Stimulated activated CD8-positive, alpha-beta memory T cell treated with anti-CD3 and anti-CD28 coated beads, Interleukin-4, amount 100 ng/mL, for 1 hour (primary cell): Measurements from ENCODE around the gene NDUFAF4.

Experiments
- DNase-seq, 2 donors: peaks; one replicate each; pipeline ENCODE4 v3.0.0-alpha.2; 2020; ENCODE audit warnings: low read depth in 2 of 2, low spot score in 1 of 2

The NDUFAF4 gene

DNA sequence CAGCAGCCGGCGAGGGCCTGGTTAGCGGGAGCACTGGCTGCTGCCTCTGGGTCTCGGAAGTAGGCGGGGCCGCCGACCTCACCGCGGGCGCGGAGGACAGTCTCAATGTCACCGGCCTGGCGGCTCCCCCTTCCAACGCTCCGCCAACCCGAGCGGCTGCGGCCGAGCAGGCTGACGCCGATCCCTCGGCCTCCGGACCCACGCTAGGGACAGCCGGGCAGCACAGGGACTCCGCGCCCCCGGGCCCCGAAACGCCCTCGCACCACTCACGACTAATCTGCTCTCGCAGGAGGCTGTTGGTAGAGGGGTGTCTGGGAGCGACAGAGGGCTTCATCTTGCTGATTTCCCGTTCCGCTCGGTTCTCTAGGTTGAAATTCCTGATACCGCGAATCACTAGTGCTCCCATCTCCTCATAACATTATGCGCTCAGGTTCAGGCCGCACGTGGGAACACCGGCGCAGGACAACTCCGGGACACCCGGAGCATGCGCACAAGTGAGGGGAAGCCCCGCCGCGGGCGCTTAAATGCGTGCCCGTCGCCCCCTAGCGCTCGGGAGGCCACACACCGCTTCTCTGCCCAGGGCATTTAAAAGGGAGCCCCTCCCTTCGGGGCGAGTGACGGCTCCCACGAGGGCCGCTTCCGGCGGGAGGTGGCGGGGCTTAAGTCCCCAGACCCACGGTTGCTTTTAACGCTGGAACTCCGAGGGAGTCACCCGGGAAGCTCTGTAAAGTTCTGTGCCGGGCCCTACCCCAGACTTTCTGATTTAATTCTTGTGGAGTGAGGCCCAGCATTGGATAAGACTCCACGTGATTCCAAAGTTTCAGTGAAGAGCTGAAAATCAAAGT is at the start of gene NDUFAF4:
Gene NDUFAF4, minus strand, starts transcription at position 496 of the 845 bp plus-strand sequence. Its CDS starts 90 bp downstream, at position 406.
- DNase-seq, result peak; percentile 86 to 94

DNA sequence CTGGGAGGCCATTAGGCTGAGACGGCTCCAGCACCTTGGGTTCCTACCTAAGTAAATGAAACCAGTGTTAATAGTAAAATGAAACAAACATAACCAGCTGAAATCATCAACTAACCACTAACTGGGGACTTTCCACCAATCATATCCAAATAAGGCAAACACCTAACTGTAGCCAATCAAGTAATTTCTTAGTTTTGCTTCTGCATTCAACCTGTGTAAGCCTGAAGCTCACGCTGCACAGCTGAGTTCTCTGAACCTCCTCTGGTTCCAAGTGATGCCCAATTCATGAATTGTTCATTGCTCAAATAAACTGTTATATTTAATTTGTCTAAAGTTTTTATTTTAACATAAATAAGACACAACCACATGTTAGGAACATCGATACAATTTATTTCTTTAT is 49.4 kb upstream of the NDUFAF4 start:
- no peak for DNase-seq

DNA sequence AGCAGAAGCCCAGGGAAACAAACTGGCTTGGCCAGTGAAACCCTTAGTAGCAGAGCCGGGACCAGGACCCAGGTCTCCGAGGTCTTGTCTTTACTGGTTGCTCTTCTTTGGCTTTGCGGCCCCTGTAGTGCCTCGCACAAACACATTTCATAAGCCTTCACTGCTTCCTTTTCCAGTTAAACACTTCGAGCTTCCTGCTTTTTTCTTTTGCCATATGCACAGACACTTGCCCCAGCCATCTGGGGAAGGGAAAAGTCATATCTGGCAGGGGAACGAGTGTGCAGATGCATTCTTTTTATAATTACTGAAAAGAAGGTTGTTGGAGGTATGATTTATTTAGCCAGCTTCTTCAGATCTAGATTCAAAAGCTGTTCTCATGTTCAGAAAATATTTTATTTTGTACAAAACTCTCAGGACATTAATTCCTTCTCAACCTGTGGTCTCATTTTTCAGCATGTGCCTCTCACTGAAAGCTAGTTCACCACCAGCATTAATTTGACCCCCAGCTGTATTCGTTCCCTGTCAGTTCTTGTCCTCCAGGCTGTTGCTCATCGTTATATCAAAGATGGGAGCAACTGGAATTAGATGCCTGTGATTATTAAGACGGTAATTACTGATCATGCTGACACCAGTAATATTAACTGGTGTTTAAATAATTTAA is 46.0 kb upstream of the NDUFAF4 start:
- DNase-seq, result no peak

DNA sequence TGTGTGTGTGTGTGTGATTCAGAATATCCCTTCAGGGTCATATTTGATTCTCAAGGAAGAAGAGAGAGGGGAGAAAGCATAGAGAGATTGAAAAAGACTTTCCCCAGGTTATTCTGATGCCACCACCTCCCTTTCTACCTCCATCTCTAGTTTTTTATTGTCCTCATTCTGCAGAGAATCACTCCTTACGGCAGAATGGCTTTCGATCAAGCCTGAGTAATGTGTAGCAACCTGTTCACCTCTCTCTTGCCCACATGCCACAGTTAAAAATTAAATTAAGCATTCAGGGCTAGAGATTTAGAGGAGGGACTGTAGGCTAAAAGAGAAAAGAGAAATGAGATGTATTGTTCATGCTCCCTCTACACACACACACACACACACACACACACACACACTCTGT is 45.0 kb upstream of the NDUFAF4 start:
- no peak for DNase-seq

DNA sequence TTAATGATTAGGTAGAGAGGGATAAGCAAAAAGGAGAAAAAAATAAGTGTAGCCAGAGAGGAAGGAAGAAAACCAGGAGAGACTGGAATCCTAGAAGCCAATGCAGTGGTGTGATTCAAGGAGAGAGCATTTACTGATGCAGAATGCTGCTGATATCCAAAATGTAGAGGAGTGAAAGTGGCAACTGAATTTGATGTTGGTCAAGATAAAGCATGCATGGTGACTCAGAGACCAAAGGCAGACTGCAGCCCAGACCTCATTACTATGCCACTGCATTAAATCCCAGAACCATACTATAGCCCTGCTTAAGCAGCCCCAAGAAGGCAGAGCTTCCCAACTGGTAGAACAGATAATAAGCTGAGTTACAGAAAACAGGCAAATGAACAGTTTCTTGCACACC is 42.6 kb upstream of the NDUFAF4 start:
- no peak for DNase-seq

DNA sequence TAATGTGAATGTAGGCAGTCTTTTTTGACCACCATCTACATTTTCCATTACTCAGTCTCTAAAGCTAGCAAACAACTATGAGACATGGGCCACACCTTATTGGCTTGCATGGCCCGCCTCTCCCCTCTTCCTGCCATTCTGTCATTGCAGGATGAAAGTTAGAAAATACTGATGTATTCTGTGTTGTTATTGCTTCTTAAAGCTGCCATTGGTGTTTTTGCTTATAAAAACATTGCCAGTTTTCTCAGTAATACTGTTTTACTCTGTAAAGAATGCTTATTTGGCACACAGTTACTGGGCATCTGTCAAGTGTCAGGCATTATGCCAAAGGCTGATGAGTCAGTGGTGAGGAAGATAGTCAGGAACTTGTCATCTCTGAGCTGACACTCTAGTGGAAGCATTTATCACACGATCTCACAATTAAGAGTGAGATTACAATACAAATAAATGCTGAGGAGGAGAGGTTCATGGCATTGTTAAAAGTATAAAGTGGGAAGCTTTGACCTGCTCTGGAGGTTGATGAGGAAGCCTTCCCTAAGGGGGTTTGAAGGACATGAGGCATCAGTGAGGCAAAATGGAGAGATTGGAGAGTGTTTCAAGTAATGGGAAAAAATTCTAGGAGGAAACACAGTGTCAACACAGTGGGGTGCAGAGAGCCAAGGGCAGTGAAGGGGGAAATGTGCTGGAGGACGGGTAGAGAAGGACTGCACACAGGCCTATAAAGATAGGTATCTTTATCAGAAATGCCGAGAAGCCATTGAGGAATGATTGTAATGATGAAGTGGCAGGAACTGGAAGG is 41.5 kb upstream of the NDUFAF4 start:
- no peak for DNase-seq

DNA sequence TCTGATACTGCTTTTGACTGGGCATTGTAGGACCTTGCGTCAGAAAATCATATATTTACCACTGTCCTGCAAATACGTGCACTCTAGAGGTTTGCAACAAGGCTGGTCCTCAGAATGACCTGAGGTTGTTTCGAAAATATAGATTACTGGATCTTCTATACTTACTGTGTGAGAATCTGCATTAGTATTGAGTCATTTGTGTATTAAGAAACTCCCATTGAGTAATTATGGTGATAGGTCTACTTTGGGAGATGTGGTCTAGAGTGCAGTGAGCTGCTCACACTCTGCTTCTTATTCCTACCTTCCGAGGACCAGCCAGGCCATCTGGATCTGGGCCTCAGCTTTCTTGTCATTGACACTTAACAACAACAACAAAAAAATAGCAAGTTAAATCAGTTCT is 36.4 kb upstream of the NDUFAF4 start:
- no peak for DNase-seq

DNA sequence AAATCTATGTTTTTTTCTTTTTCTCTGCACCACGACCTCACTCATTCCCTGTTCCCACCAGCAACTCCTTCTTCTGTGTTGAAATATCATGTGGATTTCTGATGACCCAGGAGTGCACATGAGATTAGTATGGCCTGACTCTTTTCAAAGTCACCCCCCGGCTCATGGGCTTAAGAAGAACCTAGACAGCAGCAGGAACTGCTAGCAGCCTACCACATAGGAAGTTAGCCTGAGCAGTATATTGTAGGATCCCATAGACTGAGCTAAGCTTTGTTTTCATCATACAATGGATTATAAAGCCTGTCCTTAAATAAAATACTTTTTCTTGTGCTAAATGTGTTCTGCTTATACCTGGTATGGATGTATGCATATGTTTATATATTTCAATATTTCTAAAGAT is 33.5 kb upstream of the NDUFAF4 start:
- DNase-seq, result no peak

DNA sequence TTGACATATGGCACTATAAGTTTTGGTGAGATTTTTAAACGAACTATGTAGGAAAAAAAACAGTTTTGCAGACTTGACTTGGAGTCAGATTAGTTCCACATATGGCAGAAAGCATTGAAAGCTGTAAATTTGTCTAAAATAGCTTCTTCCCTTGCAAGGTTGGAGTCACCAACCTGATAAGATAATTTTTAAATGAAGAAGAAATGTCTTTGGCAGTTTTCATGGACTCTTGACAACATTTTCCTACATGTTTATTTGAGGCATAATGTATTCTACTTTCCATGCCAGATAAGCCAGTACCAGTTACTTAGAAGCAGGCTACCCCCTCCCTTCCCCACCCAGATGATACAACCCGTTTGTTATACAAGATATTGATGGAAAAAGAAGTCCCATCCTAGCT is 32.0 kb upstream of the NDUFAF4 start:
- no peak for DNase-seq

DNA sequence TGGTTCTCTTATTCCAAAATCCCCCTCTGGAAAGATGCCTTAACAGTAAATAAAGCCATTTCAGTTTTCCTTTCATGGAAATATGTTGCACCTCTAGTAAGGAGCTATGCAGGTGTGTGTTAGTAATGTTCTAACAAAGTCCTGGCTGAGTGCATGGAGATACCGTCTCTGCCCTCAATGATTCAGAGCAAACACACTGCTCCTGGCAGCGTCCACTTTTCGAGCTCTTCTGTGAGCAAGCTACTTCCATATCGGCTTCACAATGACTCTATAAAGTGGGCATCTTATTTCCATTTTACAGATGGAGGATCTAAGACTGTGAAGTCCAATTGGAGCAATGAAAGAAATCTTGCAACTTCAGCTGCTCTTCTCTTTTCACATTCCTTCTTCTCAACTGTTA is 30.0 kb upstream of the NDUFAF4 start:
- no peak for DNase-seq

DNA sequence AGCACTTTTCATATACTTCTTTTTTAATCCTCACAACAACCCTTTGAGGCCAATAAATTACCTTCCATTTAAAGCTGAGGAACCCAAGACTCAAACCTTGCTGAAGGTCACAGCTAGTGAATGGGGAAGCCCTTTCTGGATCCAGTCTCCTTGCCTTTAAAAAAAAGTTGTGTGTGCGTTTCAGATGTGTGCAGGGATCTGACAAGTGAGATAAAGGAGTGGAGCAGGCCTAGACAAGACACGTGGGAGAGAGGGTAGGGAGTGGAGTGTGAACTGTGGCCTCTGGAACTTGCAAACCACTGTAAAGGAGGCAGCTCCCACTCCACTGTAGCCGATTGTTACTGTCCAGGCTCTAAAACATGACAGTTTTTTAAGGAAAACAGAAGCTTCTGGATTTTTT is 28.7 kb upstream of the NDUFAF4 start:
- no peak for DNase-seq

DNA sequence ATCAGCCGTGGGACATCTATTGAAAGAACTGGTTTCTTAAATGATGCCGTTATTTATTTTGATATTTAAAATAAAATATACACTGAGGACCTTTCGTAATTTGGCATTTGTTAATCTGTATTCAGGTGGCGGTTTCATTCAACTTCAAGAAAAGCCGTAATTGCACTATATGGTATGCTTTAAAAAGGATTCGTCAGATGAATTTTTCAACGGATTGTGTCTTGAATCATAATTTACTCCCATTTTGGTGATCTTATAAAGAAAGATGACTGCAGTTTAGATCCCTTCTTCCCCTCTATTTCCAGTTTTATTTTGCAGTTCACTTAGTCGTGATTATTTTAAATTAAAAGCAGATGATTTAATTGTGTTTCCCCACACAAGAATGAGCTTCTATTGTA is 27.6 kb upstream of the NDUFAF4 start:
- no peak for DNase-seq

DNA sequence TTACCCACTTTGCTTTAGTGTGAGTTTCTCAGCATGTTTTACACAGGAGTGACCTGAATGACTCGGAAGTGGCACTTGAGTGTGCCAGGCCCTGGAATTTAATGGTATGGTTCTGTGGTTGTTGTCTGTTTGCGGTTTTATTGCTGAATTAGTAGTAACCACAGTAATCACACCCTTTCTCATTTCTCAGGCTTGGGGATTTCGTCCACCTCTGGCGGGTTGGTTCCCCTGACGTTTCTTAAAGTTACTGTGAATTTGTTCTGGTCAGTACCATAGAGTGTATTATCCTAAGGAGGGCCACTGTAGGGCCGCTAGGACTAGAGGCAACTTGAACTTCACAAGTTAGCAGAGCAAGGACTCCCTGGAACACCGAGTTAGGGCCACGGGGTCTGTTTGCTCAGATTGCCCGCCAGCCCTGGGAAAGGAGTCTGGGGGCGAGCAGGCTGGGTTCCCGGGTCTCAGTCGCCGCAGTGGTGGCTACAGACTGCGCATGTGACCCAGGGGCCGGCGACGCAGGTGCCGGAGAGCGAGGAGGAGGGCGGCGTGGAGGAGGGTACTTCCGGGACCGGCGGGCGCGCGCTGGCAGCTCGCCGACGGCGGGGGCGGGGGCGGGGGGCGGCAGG is 26.3 kb upstream of the NDUFAF4 start:
- DNase-seq, result peak; percentile 2 to 4

DNA sequence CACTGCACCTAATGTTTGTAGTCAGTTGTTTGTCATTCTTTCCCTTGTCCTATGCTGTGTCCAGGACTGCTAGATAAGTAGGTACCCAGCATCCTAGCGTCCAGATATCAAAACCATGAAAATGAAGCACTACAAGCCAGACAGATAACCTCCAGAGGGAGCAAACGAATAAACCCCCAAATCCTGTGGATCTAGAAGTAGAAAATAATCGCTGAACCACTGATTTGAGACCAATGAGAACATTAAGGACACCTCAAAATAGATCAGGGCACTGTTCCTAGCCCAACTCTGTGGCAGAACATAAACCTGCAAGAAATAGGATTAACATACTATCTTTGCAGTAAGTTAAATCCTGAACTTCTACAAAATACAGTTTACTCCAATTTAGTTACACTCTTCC is 25.7 kb upstream of the NDUFAF4 start:
- DNase-seq, result no peak

DNA sequence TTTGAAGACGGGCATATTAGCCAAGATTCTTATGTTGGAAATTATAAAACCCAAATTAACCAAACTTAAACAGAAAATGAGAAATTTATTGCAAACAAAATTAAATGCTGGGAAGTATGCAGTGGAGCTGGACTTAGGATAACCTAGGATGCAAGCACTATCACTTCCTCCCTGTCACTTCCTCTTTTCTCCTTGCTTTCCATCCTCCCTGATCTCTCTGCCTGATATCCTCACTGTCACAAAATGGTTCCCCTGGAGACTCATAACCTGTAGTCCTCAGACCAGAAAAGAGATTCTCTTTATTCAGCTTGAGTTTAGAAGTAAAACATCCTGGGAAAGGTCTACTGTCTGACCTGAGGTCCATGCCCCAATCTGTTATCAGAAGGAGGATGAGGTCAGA is 19.4 kb upstream of the NDUFAF4 start:
- no peak for DNase-seq

DNA sequence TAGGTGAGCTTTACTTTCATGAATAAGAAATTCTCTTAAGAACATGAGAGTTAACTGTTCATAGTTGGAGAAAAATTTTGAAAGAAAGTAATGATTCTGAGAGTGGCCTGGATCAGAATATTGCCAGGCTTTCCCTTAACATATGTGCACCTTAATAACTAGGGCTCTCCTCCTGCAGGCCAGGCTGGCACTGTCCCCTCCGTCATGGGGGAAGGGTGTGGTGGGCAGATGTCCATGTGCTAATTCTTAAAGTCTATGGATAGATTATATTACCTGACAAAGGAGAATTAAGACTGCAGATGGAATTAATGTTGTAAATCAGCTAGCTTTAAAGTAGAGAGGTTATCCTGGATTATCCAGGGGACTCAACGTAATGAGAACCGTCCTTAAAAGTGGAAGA is 15.9 kb upstream of the NDUFAF4 start:
- no peak for DNase-seq

DNA sequence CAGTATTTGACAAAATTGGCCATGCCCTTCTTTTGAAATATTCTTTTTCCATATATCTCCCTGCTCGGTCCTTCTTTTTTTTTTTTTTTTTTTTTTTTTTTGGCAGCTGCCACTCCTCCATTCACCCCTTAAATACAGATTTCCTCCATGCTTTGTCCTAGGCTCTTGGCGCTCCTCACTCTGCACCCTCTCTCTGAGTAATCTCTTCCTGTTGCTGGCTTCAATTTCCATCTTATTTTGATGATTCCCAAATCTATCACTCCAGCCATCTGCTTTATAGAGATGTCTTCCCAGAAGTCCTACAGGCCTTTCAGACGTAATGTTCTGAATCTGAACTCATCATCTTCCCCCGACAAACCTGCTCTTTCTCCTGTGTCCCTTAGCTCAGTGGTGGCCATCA is 14.1 kb upstream of the NDUFAF4 start:
- no peak for DNase-seq

DNA sequence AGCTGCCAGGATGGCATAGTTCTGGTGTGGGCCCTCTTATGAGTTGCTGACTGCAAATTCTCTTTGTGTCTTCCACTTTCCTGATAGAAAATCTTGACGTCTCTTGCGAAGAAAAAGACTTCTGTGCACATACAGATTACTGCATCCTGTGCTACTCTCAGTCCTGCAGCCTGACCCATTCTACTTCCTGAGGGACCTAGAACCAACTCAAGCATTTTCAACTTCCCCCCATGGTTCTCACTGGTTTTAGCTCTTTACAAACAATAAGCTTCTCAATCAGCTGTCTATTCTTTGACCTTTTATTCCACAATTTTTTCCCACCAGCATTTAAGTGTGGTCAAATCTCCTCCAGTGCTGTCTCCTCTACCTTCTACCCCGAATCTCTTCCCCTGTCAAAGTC is 13.5 kb upstream of the NDUFAF4 start:
- DNase-seq, result no peak

DNA sequence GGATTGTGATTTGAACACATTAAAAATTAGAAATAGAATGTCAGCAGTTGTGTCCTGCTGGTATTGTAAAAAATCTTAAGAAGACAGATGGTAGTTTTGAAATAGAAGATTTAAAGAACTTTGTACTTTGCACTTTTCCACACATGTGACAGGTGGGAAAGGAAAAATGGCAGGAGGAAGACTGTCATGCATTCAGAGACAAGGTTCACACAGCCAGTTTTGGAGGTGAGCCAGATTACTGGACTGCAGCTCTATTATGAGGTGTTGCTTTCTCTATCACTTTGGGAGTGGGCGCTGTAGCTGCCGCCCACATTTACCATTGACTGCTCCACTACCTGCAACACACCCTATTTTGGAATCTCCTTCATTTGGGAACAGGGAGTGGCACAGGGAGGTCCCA is 12.1 kb upstream of the NDUFAF4 start:
- no peak for DNase-seq

DNA sequence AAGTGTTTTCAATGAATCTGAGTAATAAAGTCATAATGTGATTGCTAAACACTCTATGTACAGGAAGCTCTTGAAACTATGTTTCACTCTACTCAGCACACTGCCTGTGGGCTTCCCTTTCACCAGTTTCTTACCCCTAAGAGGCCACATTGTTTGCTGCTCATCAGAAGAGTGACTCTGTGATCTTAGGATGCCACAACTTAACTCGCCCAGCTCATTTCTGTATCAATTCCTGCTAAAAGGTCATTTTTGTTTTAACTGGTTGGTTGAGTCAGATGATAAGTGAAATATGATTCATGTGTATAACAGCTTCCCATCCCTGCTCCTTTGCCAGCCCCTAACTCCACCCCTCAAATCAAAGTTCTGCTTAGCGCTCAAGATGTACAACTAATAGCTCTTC is 9.8 kb upstream of the NDUFAF4 start:
- DNase-seq, result no peak

DNA sequence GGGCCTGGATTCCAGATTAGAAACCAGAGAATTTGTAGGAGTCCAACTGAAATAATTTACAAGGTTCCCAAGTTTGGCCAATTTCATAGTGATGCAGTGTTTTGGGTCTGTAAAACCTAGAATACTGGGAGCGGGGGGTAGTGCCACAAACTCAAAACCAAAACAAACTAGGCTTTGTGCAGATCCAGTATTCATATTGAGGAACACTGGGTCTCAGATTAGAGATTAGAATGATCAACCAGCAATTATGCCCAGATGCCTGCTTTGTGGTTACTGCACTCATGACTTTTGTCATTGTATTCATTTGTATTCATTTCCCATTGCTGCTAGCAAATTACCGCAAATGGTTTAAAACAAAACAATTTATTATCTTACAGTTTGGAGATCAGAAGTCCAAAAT is 3.2 kb upstream of the NDUFAF4 start:
- DNase-seq, result no peak
